Measurements from ENCODE around the gene RXRA. TPM values are rescaled to one million over a fixed set of nuclear protein-coding genes. Genes with fewer than 3 reads are reported as not detected.
A peak's percentile ranks its signal among the peaks of the same experiment; 100 is the strongest.

The RXRA gene
- total and polyA plus RNA-seq, 2 donors (not counting 1 experiment from before 2014, with no cell fraction given) = 2.6 to 6.8 TPM

GRCh38 chr9:134408939-134409737 is 82.9 kb downstream of the RXRA start:
- ChIA-PET POLR2A (interaction anchor here (0.6 kb wide), 1 partner anchor 16 kb away, joined by 3 read pairs; no protein-coding TSS in a partner anchor), CTCF (no interaction called here)
- Histone ChIP-seq H3K9ac (ENCODE audit: low read length) (no peak overlapping the region), H3K27ac (ENCODE audit: low read length in 2 of 2) (no peak overlapping the region), H3K4me3 (ENCODE audit: control extremely low read depth in 1 of 5, extremely low read depth in 1 of 5, insufficient read depth in 1 of 5, low read depth in 2 of 5, low read length in 4 of 5) (no peak overlapping the region), H2AFZ (ENCODE audit: insufficient read depth, low read depth, low read length, poor library complexity, severe bottlenecking) (no peak overlapping the region), H3K36me3 (replicated peaks in 1 of 2; ENCODE audit: control extremely low read depth in 1 of 2, control insufficient read depth in 1 of 2, extremely low read depth in 1 of 2, insufficient read depth in 2 of 2, low read length in 1 of 2) (peaks cover 0 to 2% of the 10 kb centered on the region in 2 experiments), H3K4me1 (ENCODE audit: control insufficient read depth in 2 of 2, insufficient read depth in 2 of 2, low read length in 2 of 2) (peaks cover 48 to 52% of the 10 kb centered on the region in 2 donors), H3K4me2 (replicated peaks; ENCODE audit: low read depth, low read length, poor library complexity, severe bottlenecking) (peak overlapping the region; percentile 80), H4K20me1 (ENCODE audit: control insufficient read depth, insufficient read depth, low read length, poor library complexity, severe bottlenecking) (peaks cover 49% of the 10 kb centered on the region), H3K79me2 (ENCODE audit: control insufficient read depth, insufficient read depth, low read length) (peaks cover 14% of the 10 kb centered on the region), H3K9me3 (ENCODE audit: control extremely low read depth in 1 of 3, control insufficient read depth in 2 of 3, insufficient read depth in 1 of 3, low read length in 2 of 3) (no peaks in the 10 kb centered on the region), H3K27me3 (replicated peaks in 1 of 4; ENCODE audit: control extremely low read depth in 1 of 4, control insufficient read depth in 3 of 4, insufficient read depth in 4 of 4, low read length in 3 of 4) (no peaks in the 10 kb centered on the region)
- Mint-ChIP-seq H3K4me3 (no peak overlapping the region), H3K27ac (no peak overlapping the region), H3K4me1 (peaks cover 37% of the 10 kb centered on the region), H3K9me3 (ENCODE audit: insufficient read depth) (no peaks in the 10 kb centered on the region), H3K27me3 (no peaks in the 10 kb centered on the region)
- no peak for ATAC-seq (ENCODE audit: low read depth)
- 79% methylated on average over 40 of the region's 40 CpGs for WGBS (ENCODE audit: insufficient coverage)
- TF ChIP-seq EZH2 (IDR thresholded peaks at IDR 0.05; ENCODE audit: borderline replicate concordance, insufficient read depth, low read depth, low read length, poor library complexity, severe bottlenecking) = no peak
- TF ChIP-seq, protein P1, sequence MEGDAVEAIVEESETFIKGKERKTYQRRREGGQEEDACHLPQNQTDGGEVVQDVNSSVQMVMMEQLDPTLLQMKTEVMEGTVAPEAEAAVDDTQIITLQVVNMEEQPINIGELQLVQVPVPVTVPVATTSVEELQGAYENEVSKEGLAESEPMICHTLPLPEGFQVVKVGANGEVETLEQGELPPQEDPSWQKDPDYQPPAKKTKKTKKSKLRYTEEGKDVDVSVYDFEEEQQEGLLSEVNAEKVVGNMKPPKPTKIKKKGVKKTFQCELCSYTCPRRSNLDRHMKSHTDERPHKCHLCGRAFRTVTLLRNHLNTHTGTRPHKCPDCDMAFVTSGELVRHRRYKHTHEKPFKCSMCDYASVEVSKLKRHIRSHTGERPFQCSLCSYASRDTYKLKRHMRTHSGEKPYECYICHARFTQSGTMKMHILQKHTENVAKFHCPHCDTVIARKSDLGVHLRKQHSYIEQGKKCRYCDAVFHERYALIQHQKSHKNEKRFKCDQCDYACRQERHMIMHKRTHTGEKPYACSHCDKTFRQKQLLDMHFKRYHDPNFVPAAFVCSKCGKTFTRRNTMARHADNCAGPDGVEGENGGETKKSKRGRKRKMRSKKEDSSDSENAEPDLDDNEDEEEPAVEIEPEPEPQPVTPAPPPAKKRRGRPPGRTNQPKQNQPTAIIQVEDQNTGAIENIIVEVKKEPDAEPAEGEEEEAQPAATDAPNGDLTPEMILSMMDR (IDR thresholded peaks at IDR 0.05) = no peak
- intact Hi-C loops (cut with micrococcal nuclease) = loop anchor here (5.0 kb wide), 1 partner anchor 82 kb away; the partner anchor contains the start of gene RXRA
- DNase-seq = no peak
